Uterus (tissue), 4 donors: Measurements from ENCODE around the gene CDK4. TPM values are rescaled to one million over a fixed set of nuclear protein-coding genes. Genes with fewer than 3 reads are reported as not detected.

Experiments used
- DNase-seq, 2 donors: peaks; one replicate each; pipeline ENCODE4 v3.0.0-alpha.2; 2019 to 2020
- H3K27ac ChIP-seq, 2 donors: fragments of 200-600 bp; sonication (generic); 1 replicate in 1 of 2; 2 replicates in 1 of 2; pipeline ENCODE4 v1.5.1; 2016 to 2018
- H3K27me3 ChIP-seq, 2 donors: fragments of 200-600 bp; sonication (generic); one replicate each; pipeline ENCODE4 v1.5.1; 2018 to 2019; ENCODE audit warnings: control low read depth in 1 of 2
- H3K36me3 ChIP-seq, 2 donors: fragments of 200-600 bp; sonication (generic); one replicate each; pipeline ENCODE4 v1.5.1; 2019; ENCODE audit warnings: control low read depth in 1 of 2
- H3K4me1 ChIP-seq, 2 donors: fragments of 200-600 bp; sonication (generic); one replicate each; pipeline ENCODE4 v1.5.1; 2018 to 2019; ENCODE audit warnings: control low read depth in 1 of 2
- H3K4me3 ChIP-seq, 2 donors: fragments of 200-600 bp; sonication (generic); 1 replicate in 1 of 2; 2 replicates in 1 of 2; pipeline ENCODE4 v1.5.1; 2018 to 2019; ENCODE audit warnings: mild to moderate bottlenecking in 1 of 2
- H3K9me3 ChIP-seq, 2 donors: fragments of 200-600 bp; sonication (generic); one replicate each; pipeline ENCODE4 v1.5.1; 2019; ENCODE audit warnings: control low read depth in 1 of 2
- POLR2A ChIP-seq, 2 donors: fragments of 450-650 bp; IDR thresholded peaks; one replicate each; pipeline ENCODE4 v1.6.1; 2016; ENCODE audit warnings: antibody characterized with exemption in 2 of 2, mild to moderate bottlenecking in 1 of 2, moderate library complexity in 1 of 2
- intact Hi-C: fragments of 100-400 bp; cut with DNase I; formaldehyde crosslinking; loops from one replicate; pipeline ENCODE4 v1.15.1; 2023; ENCODE audit warnings: low total_unique reads
- total RNA-seq, 4 donors: library from RNA; depleted of rRNA in 3 of 4; stranded (reverse); fragments of >200 nt in 3 of 4; gene quantifications; one replicate each; pipeline versions ENCODE4 v1.1.0 to v1.2.4, GENCODE V29; 2014 to 2023
- TF ChIP-seq, protein P1 (sequence below), 4 experiments: fragments of 200-600 bp in 2 of 4; fragments of 450-650 bp in 2 of 4; sonication (generic) in 2 of 4; IDR thresholded peaks; one replicate each; pipeline ENCODE4 v1.5.1; 2016 to 2019; ENCODE audit warnings: antibody characterized with exemption in 4 of 4, mild to moderate bottlenecking in 2 of 4, moderate library complexity in 1 of 4
- donor health status: DM: yes; HTN: yes; CAD: no.

Gene CDK4
- total RNA-seq, 4 donors from 2014 or later: 60.0 to 190 (median 110) TPM

DNA sequence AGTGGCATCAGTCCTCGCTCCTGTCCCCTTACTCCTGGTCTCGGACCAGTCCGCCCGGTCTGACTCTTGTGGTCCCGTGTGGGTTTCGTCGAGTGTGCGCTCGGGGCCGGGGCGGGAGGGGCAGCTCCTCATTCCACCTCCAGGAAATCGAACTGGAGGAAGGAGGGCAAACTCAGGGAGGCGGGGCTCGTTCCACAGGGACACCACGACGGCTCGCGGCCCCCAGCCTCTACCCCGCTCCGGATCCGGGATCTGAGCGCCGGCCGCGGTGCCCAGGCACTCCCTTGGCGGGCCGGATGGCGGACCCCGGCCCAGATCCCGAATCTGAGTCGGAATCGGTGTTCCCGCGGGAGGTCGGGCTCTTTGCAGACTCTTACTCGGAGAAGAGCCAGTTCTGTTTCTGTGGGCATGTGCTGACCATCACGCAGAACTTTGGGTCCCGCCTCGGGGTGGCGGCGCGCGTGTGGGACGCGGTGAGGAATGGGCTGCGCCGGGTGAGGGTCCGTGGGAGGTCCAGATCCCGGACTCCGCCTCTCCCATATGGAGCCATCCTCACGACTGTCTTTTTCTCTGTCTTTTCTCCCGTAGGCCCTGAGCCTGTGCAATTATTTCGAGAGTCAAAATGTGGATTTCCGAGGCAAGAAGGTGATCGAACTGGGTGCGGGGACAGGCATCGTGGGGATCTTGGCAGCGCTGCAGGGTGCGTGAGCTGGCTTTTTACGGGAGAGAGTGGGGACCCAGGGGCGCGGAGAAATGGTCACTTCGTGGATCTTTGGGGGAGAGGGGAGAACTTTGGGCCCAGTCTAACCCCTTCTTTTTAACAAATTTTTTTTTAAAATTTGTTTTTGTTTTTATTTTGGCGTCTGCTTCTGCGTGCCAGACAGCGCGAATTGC, 20.6 kb upstream of the CDK4 start, which contains the start of gene EEF1AKMT3:
Gene EEF1AKMT3 (plus strand): TSS at position 186 of the 894 bp plus-strand sequence. CDS start 111 bp downstream, at position 297.
- Histone ChIP-seq H3K4me3 (peak within 1 kb of the TSS; percentile 63 to 64), H3K27me3 (no peaks in the 10 kb centered on the region), H3K27ac (peak within 1 kb of the TSS; percentile 89 to 96), H3K36me3 (no peaks in the 10 kb centered on the region), H3K4me1 (peaks cover 0 to 8% of the 10 kb centered on the region in 2 donors), H3K9me3 (no peaks in the 10 kb centered on the region)
- peak; percentile 61 to 63 for DNase-seq
- intact Hi-C loops: no loop called here
- TF ChIP-seq, protein P1, sequence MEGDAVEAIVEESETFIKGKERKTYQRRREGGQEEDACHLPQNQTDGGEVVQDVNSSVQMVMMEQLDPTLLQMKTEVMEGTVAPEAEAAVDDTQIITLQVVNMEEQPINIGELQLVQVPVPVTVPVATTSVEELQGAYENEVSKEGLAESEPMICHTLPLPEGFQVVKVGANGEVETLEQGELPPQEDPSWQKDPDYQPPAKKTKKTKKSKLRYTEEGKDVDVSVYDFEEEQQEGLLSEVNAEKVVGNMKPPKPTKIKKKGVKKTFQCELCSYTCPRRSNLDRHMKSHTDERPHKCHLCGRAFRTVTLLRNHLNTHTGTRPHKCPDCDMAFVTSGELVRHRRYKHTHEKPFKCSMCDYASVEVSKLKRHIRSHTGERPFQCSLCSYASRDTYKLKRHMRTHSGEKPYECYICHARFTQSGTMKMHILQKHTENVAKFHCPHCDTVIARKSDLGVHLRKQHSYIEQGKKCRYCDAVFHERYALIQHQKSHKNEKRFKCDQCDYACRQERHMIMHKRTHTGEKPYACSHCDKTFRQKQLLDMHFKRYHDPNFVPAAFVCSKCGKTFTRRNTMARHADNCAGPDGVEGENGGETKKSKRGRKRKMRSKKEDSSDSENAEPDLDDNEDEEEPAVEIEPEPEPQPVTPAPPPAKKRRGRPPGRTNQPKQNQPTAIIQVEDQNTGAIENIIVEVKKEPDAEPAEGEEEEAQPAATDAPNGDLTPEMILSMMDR (IDR thresholded peaks at IDR 0.05): no peak
- TF ChIP-seq POLR2A (IDR thresholded peaks at IDR 0.05): no peak

DNA sequence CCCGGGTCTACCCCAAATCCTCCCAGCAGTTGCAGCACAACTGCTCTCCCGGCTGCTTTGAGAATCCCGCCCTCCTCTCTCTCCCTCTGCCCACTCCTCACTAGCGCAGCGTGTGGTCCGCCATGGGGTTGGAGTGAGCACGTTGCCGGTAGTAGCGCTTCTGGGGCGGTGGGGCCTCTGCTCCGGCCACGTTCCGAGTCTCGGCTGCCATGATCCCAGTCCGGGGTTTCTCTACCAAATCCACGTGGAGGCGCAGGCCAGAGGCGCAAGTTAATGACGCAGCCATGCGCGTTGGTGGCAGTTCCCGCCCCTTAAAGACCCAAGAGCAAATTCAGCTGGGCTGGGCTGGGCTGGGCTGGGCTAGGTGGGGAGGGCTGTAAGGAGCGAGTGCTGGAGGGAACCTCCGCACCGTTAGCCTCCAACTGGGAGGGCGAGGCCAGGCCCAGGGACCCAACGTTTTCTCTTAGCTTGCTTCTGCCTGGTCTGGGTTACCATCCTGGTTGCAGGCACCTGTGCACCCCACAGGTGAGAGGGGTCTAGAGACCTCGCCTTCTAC, 19.8 kb upstream of the CDK4 start, which contains the start of gene METTL1:
Gene METTL1 (minus strand): TSS at position 233 of the 556 bp plus-strand sequence. CDS start 22 bp downstream, at position 211.
- Histone ChIP-seq H3K4me1 (peaks cover 0 to 8% of the 10 kb centered on the region in 2 donors), H3K27me3 (no peaks in the 10 kb centered on the region), H3K9me3 (no peaks in the 10 kb centered on the region), H3K4me3 (peak within 1 kb of the TSS; percentile 63 to 64), H3K27ac (peak within 1 kb of the TSS; percentile 89 to 96), H3K36me3 (no peaks in the 10 kb centered on the region)
- intact Hi-C loops: no loop called here
- DNase-seq: peak; percentile 95 to 96
- TF ChIP-seq, protein P1 (IDR thresholded peaks at IDR 0.05): peak in 2 of 4 experiments; percentile 10 to 53
- TF ChIP-seq POLR2A (IDR thresholded peaks at IDR 0.05): peak in 1 of 2 donors; percentile 65

DNA sequence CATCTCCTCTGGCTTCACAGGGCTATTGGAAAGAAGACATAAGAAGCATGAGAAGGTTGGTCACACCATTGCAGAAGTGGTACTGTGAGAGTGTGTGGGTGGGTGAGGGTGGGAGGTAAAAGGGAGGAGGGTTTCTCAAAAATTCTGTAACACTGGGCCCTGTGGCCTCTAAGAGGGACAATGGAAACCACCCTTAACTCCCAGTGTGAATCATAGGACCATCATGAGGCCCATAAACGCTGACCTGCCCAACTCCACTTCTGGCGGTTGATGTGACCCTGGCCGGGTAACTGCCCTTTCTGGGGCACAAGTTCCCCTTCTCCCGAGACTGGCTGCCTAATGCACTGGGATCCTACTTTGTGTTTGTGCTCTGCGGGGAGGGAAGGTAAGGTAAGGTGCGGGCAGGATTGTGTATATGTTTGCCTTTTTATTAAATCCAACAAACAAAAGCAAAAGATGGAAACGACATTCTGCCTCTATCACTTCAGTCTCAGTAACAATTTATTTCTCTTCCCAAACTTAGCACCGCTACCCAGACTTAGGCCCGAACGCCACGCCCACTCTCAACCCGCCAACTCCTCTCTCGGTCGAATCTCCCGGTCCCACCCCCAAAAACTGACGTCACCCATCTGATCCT, 19.2 kb upstream of the CDK4 start:
- Histone ChIP-seq H3K9me3 (no peaks in the 10 kb centered on the region), H3K27ac (peak overlapping the region; percentile 89 to 96), H3K4me3 (peak overlapping the region; percentile 63 to 64), H3K27me3 (no peaks in the 10 kb centered on the region), H3K36me3 (no peaks in the 10 kb centered on the region), H3K4me1 (peaks cover 0 to 8% of the 10 kb centered on the region in 2 donors)
- DNase-seq: peak; percentile 92 to 93
- intact Hi-C loops: no loop called here
- no peak for TF ChIP-seq POLR2A (IDR thresholded peaks at IDR 0.05)
- TF ChIP-seq, protein P1 (IDR thresholded peaks at IDR 0.05): no peak

DNA sequence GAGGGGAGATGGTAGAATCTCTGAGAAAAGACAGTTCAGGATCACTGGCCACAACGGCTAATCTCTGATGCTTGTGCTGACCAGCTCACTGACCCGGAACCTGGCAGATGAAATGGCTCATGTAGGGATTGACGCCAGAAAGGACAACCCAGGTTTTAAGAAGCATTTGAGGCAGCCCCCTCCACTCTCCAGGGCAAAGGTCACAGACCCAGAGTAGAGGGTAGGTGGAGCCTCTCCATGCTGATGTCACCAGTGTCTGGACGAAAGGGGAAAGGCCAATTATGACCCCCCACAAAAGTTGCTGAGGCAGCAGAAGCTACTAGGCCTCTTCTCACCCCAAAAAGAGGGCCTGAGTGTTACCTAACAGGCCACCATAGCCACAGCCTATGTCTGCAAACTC, 18.6 kb upstream of the CDK4 start:
- Histone ChIP-seq H3K4me1 (peaks cover 0 to 10% of the 10 kb centered on the region in 2 donors), H3K9me3 (no peaks in the 10 kb centered on the region), H3K27ac (no peak overlapping the region), H3K27me3 (no peaks in the 10 kb centered on the region), H3K36me3 (no peaks in the 10 kb centered on the region), H3K4me3 (no peak overlapping the region)
- no peak for TF ChIP-seq POLR2A (IDR thresholded peaks at IDR 0.05)
- TF ChIP-seq, protein P1 (IDR thresholded peaks at IDR 0.05): no peak
- intact Hi-C loops: no loop called here
- DNase-seq: no peak
